T-helper 1 cell treated with Interleukin-12 subunit alpha and Interleukin-12 subunit beta and Interleukin-4 antibody, amounts not matched to agents 30 μg/mL and 1 μg/mL, for 36 hours (primary cell): ENCODE data around the gene SPAG6.
A peak's percentile ranks its signal among the peaks of the same experiment; 100 is the strongest.
"Not testable (repeated sequence)": the region's sequence is repeated elsewhere in the genome, so short reads cannot be mapped to it uniquely, and the experiment has no call there.

Experiments
- H3K27ac Mint-ChIP-seq: one replicate; pipeline ENCODE4 v1.8.0; 2021; ENCODE audit warnings: mild to moderate bottlenecking, mixed read lengths
- H3K27me3 Mint-ChIP-seq: one replicate; pipeline ENCODE4 v1.8.0; 2021; ENCODE audit warnings: low read depth, mixed read lengths
- H3K36me3 Mint-ChIP-seq: one replicate; pipeline ENCODE4 v1.8.0; 2021; ENCODE audit warnings: low read depth, mixed read lengths
- H3K4me1 Mint-ChIP-seq: one replicate; pipeline ENCODE4 v1.8.0; 2021; ENCODE audit warnings: low read depth, mixed read lengths
- H3K4me3 Mint-ChIP-seq: one replicate; pipeline ENCODE4 v1.8.0; 2021; ENCODE audit warnings: mild to moderate bottlenecking, moderate library complexity, mixed read lengths
- H3K9me3 Mint-ChIP-seq: one replicate; pipeline ENCODE4 v1.8.0; 2021; ENCODE audit warnings: mixed read lengths

Gene SPAG6

GRCh38 chr10:22345301-22346095 is at the start of gene SPAG6:
SPAG6 (plus strand) TSS chr10:22345496; CDS start chr10:22345612, 116 bp downstream.
- no peaks in the 10 kb centered on the region for H3K9me3 Mint-ChIP-seq
- peaks cover 6% of the 10 kb centered on the region for H3K36me3 Mint-ChIP-seq
- peaks cover 75% of the 10 kb centered on the region for H3K27me3 Mint-ChIP-seq
- peak within 1 kb of the TSS; percentile 80 for H3K4me3 Mint-ChIP-seq
- peak within 1 kb of the TSS; percentile 66 for H3K27ac Mint-ChIP-seq
- peaks cover 22% of the 10 kb centered on the region for H3K4me1 Mint-ChIP-seq

GRCh38 chr10:22301193-22301592 is 44.1 kb upstream of the SPAG6 start:
- no peaks in the 10 kb centered on the region for H3K9me3 Mint-ChIP-seq
- H3K36me3 Mint-ChIP-seq, result no peaks in the 10 kb centered on the region
- no peaks in the 10 kb centered on the region for H3K4me1 Mint-ChIP-seq
- H3K27ac Mint-ChIP-seq, result no peak overlapping the region
- no peak overlapping the region for H3K4me3 Mint-ChIP-seq
- H3K27me3 Mint-ChIP-seq, result no peaks in the 10 kb centered on the region

GRCh38 chr10:22303461-22303860 is 41.8 kb upstream of the SPAG6 start:
- Mint-ChIP-seq H3K4me1 (no peaks in the 10 kb centered on the region), H3K4me3 (no peak overlapping the region), H3K27me3 (no peaks in the 10 kb centered on the region), H3K36me3 (no peaks in the 10 kb centered on the region), H3K27ac (no peak overlapping the region), H3K9me3 (no peaks in the 10 kb centered on the region)

- Mint-ChIP-seq H3K27ac (no peak overlapping the region), H3K4me3 (no peak overlapping the region), H3K4me1 (peaks cover 5% of the 10 kb centered on the region), H3K9me3 (no peaks in the 10 kb centered on the region), H3K36me3 (no peaks in the 10 kb centered on the region), H3K27me3 (no peaks in the 10 kb centered on the region)
Measured at GRCh38 chr10:22305721-22306120, 39.6 kb upstream of the SPAG6 start.

- no peak overlapping the region for H3K27ac Mint-ChIP-seq
- no peaks in the 10 kb centered on the region for H3K27me3 Mint-ChIP-seq
- no peaks in the 10 kb centered on the region for H3K36me3 Mint-ChIP-seq
- no peak overlapping the region for H3K4me3 Mint-ChIP-seq
- H3K9me3 Mint-ChIP-seq, result no peaks in the 10 kb centered on the region
- peaks cover 8% of the 10 kb centered on the region for H3K4me1 Mint-ChIP-seq
Measured at GRCh38 chr10:22308390-22308789, 36.9 kb upstream of the SPAG6 start.

GRCh38 chr10:22309180-22310000 is 35.9 kb upstream of the SPAG6 start:
- H3K27me3 Mint-ChIP-seq, result no peaks in the 10 kb centered on the region
- no peaks in the 10 kb centered on the region for H3K9me3 Mint-ChIP-seq
- H3K27ac Mint-ChIP-seq, result peak overlapping the region; percentile 52
- H3K4me3 Mint-ChIP-seq, result no peak overlapping the region
- peaks cover 8% of the 10 kb centered on the region for H3K4me1 Mint-ChIP-seq
- H3K36me3 Mint-ChIP-seq, result no peaks in the 10 kb centered on the region

GRCh38 chr10:22310012-22310411 is 35.3 kb upstream of the SPAG6 start:
- H3K9me3 Mint-ChIP-seq, H3K36me3 Mint-ChIP-seq, H3K4me3 Mint-ChIP-seq, H3K27me3 Mint-ChIP-seq, H3K27ac Mint-ChIP-seq: not testable (repeated sequence)
- H3K4me1 Mint-ChIP-seq, result peaks cover 12% of the 10 kb centered on the region

GRCh38 chr10:22310928-22311327 is 34.4 kb upstream of the SPAG6 start:
- H3K9me3 Mint-ChIP-seq, result no peaks in the 10 kb centered on the region
- peak overlapping the region; percentile 49 for H3K27ac Mint-ChIP-seq
- H3K36me3 Mint-ChIP-seq, result no peaks in the 10 kb centered on the region
- H3K4me3 Mint-ChIP-seq, result no peak overlapping the region
- peaks cover 19% of the 10 kb centered on the region for H3K4me1 Mint-ChIP-seq
- no peaks in the 10 kb centered on the region for H3K27me3 Mint-ChIP-seq

GRCh38 chr10:22314852-22315251 is 30.4 kb upstream of the SPAG6 start:
- Mint-ChIP-seq H3K4me3 (peak overlapping the region; percentile 95), H3K27me3 (peaks cover under 1% of the 10 kb centered on the region), H3K9me3 (no peaks in the 10 kb centered on the region), H3K4me1 (peaks cover 35% of the 10 kb centered on the region), H3K36me3 (peaks cover 12% of the 10 kb centered on the region), H3K27ac (peak overlapping the region; percentile 96)

- Mint-ChIP-seq H3K4me3 (peak overlapping the region; percentile 95), H3K4me1 (peaks cover 39% of the 10 kb centered on the region), H3K9me3 (no peaks in the 10 kb centered on the region), H3K27ac (peak overlapping the region; percentile 96), H3K36me3 (peaks cover 15% of the 10 kb centered on the region), H3K27me3 (peaks cover 5% of the 10 kb centered on the region)
Measured at GRCh38 chr10:22315455-22316285, 29.6 kb upstream of the SPAG6 start.

GRCh38 chr10:22316286-22317075 is 28.8 kb upstream of the SPAG6 start, which contains the start of gene COMMD3:
COMMD3 (plus strand) TSS chr10:22316388; CDS start chr10:22316418, 30 bp downstream.
- peaks cover 36% of the 10 kb centered on the region for H3K4me1 Mint-ChIP-seq
- H3K4me3 Mint-ChIP-seq, result peak within 1 kb of the TSS; percentile 95
- H3K27me3 Mint-ChIP-seq, result peaks cover 5% of the 10 kb centered on the region
- H3K27ac Mint-ChIP-seq, result peak within 1 kb of the TSS; percentile 96
- H3K36me3 Mint-ChIP-seq, result peaks cover 15% of the 10 kb centered on the region
- H3K9me3 Mint-ChIP-seq, result no peaks in the 10 kb centered on the region

GRCh38 chr10:22317076-22317370 is 28.3 kb upstream of the SPAG6 start:
- Mint-ChIP-seq H3K27me3 (peaks cover 6% of the 10 kb centered on the region), H3K27ac (peak overlapping the region; percentile 88), H3K4me1 (peaks cover 36% of the 10 kb centered on the region), H3K9me3 (no peaks in the 10 kb centered on the region), H3K4me3 (peak overlapping the region; percentile 83), H3K36me3 (peaks cover 15% of the 10 kb centered on the region)

- peak overlapping the region; percentile 63 for H3K27ac Mint-ChIP-seq
- peak overlapping the region; percentile 48 for H3K4me3 Mint-ChIP-seq
- H3K4me1 Mint-ChIP-seq, result peaks cover 42% of the 10 kb centered on the region
- H3K27me3 Mint-ChIP-seq, result peaks cover 16% of the 10 kb centered on the region
- H3K9me3 Mint-ChIP-seq, result no peaks in the 10 kb centered on the region
- H3K36me3 Mint-ChIP-seq, result peaks cover 15% of the 10 kb centered on the region
Measured at GRCh38 chr10:22317771-22318565, 27.3 kb upstream of the SPAG6 start.
